ENCODE results near the gene PCDH10. TPM values are rescaled to one million over a fixed set of nuclear protein-coding genes. Genes with fewer than 3 reads are reported as not detected.

Gene PCDH10
- total and polyA plus RNA-seq, 2 of the 8 experiments (the other 6 are each of a cell fraction or from before 2014, with no cell fraction given): 2.2 to 10.0 TPM

GRCh38 chr4:133161570-133162295 lies 12.6 kb downstream of the PCDH10 start (continued):
- TF ChIP-seq EP300 (IDR thresholded peaks at IDR 0.05; ENCODE audit: borderline replicate concordance in 1 of 2, low read depth in 2 of 2, low read length in 2 of 2) (no peak), MAX (IDR thresholded peaks at IDR 0.05) (no peak), ASH2L (IDR thresholded peaks at IDR 0.05; ENCODE audit: low read length) (no peak), NANOG (IDR thresholded peaks at IDR 0.05; ENCODE audit: insufficient read depth, low read depth, low read length, poor library complexity, severe bottlenecking) (no peak), SUZ12 (IDR thresholded peaks at IDR 0.05; ENCODE audit: low read length) (no peak), KDM5A (IDR thresholded peaks at IDR 0.05; ENCODE audit: low read length) (no peak)

All from H1 (cell line).